Fibroblast of the aortic adventitia (primary cell): ENCODE measurements around the gene CNNM2. TPM values are rescaled to one million over a fixed set of nuclear protein-coding genes. Genes with fewer than 3 reads are reported as not detected.

Experiments used
- DNase-seq: peaks from one replicate; pipeline ENCODE4 v3.0.0-alpha.2; 2010; ENCODE audit warnings: low read depth
- H3K4me3 ChIP-seq: 2 replicates; pipeline ENCODE4 v1.5.1; 2011; ENCODE audit warnings: low read depth, mild to moderate bottlenecking, control low read depth, low read length, moderate library complexity
- CTCF ChIP-seq: IDR thresholded peaks from 2 replicates; pipeline ENCODE4 v1.5.1; 2011; ENCODE audit warnings: mild to moderate bottlenecking, low read length, control low read depth, inconsistent platforms; ENCODE audit not compliant: insufficient read depth
- total RNA-seq: library from RNA; depleted of rRNA; stranded (reverse); fragments of >200 nt; gene quantifications from 2 replicates; pipeline ENCODE4 v1.2.3, GENCODE V29; 2012; ENCODE audit warnings: low replicate concordance

The CNNM2 gene
- total RNA-seq, 1 donor, result 6.1 TPM

GRCh38 chr10:102984086-102984485 lies 66.0 kb downstream of the CNNM2 start:
- TF ChIP-seq CTCF, result no peak
- H3K4me3 ChIP-seq, result no peak overlapping the region
- no peak for DNase-seq

GRCh38 chr10:102985811-102986210 lies 67.7 kb downstream of the CNNM2 start:
- TF ChIP-seq CTCF, result no peak
- DNase-seq, result no peak
- H3K4me3 ChIP-seq, result no peak overlapping the region

GRCh38 chr10:102988404-102989314 lies 70.6 kb downstream of the CNNM2 start:
- H3K4me3 ChIP-seq, result no peak overlapping the region
- DNase-seq, result no peak
- TF ChIP-seq CTCF, result no peak

GRCh38 chr10:102994531-102995295 lies 76.6 kb downstream of the CNNM2 start:
- H3K4me3 ChIP-seq, result no peak overlapping the region
- no peak for TF ChIP-seq CTCF
- no peak for DNase-seq

GRCh38 chr10:102996876-102997275 lies 78.8 kb downstream of the CNNM2 start:
- no peak overlapping the region for H3K4me3 ChIP-seq
- DNase-seq, result no peak
- no peak for TF ChIP-seq CTCF

- no peak for TF ChIP-seq CTCF
- no peak for DNase-seq
- H3K4me3 ChIP-seq, result no peak overlapping the region
These were observed 79.9 kb downstream of the CNNM2 start for GRCh38 chr10:102997998-102998397.
